ENCODE data around the gene WDPCP.
"Not testable (repeated sequence)": the region's sequence is repeated elsewhere in the genome, so short reads cannot be mapped to it uniquely, and the experiment has no call there.

Gene WDPCP

DNA sequence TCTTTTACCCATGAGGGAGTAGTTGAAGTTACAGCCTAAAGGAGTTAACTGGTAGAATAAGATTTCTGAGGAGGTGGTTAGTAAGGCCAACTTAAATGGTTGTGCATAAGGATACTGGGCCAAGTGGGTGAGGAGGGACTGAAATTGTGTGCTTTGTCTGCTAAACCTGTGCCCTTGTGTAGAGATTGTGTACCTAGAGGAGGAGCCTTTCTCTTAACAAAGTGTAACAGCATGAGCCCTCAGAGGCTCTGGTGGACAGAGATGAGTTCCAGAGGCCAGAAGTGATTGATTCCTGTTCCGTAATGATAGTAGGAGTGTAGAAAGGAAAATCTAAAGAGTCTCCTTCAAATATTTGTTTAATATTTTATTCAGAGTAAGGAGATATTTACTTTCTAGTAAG, 494.8 kb downstream of the WDPCP start:
- DNase-seq = no peak

DNA sequence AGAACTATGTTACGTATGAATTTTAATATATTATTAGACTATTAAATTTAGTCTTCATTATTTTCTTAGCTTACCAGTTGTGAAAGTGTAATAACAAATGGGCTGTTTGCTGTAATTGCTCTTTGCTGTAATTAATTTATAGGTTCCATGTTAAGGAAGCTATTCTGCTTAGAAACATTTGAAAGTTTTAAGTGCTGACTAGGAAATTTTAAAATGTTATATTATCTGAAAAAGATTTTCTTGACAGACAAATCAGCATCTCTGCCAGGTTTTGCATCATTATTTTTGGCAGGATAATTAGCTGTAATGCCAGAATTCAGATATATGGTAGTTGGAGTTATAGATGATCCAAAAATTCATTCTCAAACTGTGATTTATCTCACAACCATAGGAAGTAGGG, 495.4 kb downstream of the WDPCP start:
- no peak for DNase-seq

DNA sequence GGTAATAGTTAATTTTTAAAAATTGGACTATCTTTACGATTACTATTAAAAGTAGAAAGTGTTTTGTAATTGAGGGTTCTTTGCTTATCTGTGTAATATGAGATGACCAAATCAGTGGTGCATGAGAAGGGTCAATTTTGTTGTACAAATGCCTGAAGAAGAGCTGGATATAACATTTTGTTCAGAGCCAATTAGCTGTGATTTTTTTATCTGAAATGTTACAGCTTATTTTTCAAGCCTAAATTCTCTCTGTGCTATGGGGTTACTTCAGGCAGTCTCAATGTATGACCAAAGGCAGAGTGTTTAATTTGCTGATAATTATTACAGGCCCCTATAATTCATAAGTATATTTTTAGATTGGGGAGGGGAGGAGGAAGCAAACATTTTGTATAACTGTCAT, 495.9 kb downstream of the WDPCP start:
- no peak for DNase-seq

DNA sequence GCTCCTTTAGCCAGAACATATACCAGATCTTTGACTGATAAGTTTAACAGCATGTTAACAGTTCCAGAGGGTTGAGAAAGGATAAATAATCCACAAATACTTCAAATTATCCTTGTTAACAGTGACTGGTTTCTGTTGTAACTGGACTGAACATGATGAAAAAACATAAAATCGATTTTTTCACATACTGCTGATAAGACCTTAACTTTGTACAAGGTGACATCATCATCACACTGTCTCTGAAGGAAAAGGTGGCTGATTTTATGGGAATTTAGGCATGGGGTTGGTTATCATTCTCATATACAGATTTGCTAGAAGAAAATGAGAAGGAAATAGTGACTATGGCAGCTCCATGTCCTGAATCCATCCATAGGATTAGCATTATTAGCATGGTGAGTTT, 501.6 kb downstream of the WDPCP start:
- DNase-seq = no peak

DNA sequence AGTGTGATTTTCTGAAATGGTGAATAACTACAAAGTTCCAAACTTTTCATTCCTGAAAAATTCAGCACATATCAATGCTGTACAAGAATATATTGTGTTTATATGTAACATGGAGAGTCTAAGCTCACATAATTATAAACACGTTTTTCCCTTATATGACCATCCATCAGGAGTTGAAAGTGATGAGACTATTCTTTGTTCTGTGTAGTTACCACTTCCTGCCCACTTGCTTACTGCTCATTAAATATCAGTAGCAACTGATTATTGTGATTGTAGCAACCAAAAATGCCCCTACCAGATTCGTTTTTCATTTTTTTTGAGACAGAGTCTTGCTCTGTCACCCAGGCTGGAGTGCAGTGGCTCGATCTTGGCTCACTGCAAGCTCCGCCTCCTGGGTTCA, 506.9 kb downstream of the WDPCP start:
- no peak for DNase-seq

DNA sequence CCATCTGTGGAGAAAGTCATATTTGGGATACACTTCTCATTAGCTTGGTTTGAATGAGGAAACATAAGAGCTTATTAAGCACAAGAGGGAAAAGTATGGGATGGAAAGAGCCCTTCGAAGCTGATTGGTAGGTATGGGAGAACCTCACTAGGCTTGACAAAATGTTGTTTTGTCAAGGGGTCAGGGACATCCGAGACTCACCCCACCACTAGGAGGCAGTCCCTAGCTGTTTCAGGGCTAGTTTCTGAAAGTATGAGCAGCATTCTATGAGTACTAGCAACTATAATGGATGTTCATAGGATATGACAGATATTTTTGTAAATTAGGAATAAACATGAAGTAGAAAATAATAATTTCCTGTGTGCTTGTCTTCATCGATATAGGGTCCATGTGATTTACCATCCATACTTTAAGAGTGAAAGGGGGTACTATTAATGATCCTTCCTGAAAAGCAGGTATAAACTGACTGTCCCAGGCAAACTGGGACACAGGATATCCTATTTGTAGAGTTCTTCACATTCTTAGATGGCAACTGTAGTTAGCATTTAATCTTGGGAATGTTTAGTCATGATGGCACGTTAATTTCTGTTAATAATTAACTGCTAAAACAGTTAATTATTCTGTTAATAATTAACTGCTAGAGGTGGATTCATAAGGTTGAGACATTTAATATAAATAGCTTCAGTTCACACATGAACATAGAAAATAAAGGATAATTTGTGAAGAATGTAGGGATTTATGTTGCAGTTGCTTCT, 509.2 kb downstream of the WDPCP start:
- no peak for DNase-seq

DNA sequence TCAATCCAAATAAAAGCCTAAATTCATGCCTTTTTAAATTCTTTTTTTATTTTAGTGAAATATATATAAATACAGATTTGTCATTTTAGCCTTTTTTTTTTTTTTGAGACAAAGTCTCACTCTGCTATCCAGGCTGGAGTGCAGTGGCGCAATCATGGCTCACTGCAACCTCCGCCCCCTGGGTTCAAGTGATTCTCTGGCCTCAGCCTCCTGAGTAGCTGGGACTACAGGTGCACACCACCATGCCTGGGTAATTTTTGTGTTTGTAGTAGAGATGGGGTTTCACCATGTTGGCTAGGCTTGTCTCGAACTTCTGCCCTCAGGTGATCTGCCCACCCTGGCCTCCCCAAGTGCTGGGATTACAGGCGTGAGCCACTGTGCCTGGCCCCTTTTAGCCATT, 513.9 kb downstream of the WDPCP start:
- DNase-seq = not testable (repeated sequence)

DNA sequence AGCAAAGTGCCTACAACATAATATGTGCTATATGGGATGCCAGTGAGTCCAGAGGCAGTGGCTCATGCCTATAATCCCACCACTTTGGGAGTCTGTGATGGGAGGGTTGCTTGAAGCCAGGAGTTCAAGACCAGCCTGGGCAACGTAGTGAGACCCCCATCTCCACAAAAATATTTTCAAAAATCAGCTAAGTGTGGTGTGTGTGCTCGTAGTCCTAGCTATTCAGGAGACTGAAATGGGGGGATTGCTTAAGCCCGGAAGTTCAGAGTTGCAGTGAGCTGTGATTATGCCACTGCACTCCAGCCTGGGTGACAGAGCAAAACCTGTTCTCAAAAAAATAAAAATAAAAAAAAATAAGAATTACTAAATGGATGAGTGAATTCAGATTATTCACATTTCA, 514.3 kb downstream of the WDPCP start:
- no peak for DNase-seq

DNA sequence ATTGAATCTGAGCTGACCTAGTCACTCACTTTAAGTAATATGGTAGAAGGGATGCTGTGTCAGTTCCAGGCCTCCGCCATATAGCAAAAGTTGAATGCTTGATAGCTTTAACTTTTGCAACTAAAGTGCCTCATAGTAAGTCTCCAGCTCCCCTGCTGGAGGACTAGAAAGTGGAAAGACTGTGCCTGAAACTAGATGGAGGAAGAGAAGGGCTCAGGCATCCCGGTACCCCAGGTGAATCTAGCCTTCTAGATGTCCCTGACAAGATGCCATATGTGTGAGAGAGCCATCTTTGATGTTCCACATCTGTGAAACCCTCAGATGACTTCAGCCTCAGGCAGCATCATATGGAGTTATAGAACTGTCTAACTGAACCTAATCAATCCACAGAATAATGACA, 516.6 kb downstream of the WDPCP start:
- no peak for DNase-seq
